ENCODE measurements around the gene DUXB. TPM values are rescaled to one million over a fixed set of nuclear protein-coding genes. Genes with fewer than 3 reads are reported as not detected.

The DUXB gene
- total and polyA plus RNA-seq, 2 donors (not counting 3 experiments of a cell fraction or from before 2014, with no cell fraction given), result not detected

- no peaks in the 10 kb centered on the region for H3K9me1 ChIP-seq (replicated peaks; ENCODE audit: control insufficient read depth, extremely low read depth, insufficient read depth, low read length)
- H3K79me2 ChIP-seq (ENCODE audit: control insufficient read depth, insufficient read depth, low read length), result no peaks in the 10 kb centered on the region
- no TSS peak for BruUV-seq (replicated peaks)
- H3K9ac ChIP-seq (replicated peaks; ENCODE audit: extremely low read depth, insufficient read depth, low read length), result no peak overlapping the region
- H3K27me3 ChIP-seq (ENCODE audit: control insufficient read depth in 2 of 2, insufficient read depth in 2 of 2, low read length in 2 of 2), result no peaks in the 10 kb centered on the region
- H3K9me3 ChIP-seq (replicated peaks; ENCODE audit: control insufficient read depth, insufficient read depth, low read length), result no peaks in the 10 kb centered on the region
- dilution Hi-C loops (cut with MboI; ENCODE audit: extremely low pct_ligation_motif_present, low sequenced_read_pairs), result no loop called here
- H3K36me3 ChIP-seq (ENCODE audit: control insufficient read depth in 2 of 2, extremely low read depth in 1 of 2, insufficient read depth in 2 of 2, low read length in 2 of 2), result peaks cover 17% of the 10 kb centered on the region in 2 experiments
- DNase-seq (ENCODE audit: low read depth, low spot score) (no peak), FAIRE-seq (no peak)
- no peak overlapping the region for H2AFZ ChIP-seq (ENCODE audit: low read depth, low read length)
- TF ChIP-seq FOS (IDR thresholded peaks at IDR 0.05; ENCODE audit: borderline replicate concordance, insufficient read depth, low read length) (no peak), CTCF (IDR thresholded peaks at IDR 0.05; ENCODE audit: extremely low read depth in 1 of 2, insufficient read depth in 1 of 2, low read depth in 1 of 2, low read length in 2 of 2) (no peak), POLR2A (IDR thresholded peaks at IDR 0.05; ENCODE audit: low read depth, low read length) (no peak), GATA2 (IDR thresholded peaks at IDR 0.05; ENCODE audit: insufficient read depth, insufficient read length, low read depth, low read length) (no peak), POLR2AphosphoS5 (IDR thresholded peaks at IDR 0.05; ENCODE audit: insufficient read depth, low read depth, low read length) (no peak), EZH2 (IDR thresholded peaks at IDR 0.05; ENCODE audit: borderline replicate concordance, low read depth, low read length, severe bottlenecking) (no peak)
- ChIA-PET POLR2A (no interaction called here), CTCF (interaction anchor here (0.6 to 0.7 kb wide), 2 partner anchors 98 to 111 kb away, joined by 3 read pairs; no protein-coding TSS in a partner anchor)
- H3K27ac ChIP-seq (ENCODE audit: insufficient read depth, low read depth, low read length), result no peak overlapping the region
- peaks cover 3% of the 10 kb centered on the region for H4K20me1 ChIP-seq (replicated peaks; ENCODE audit: control insufficient read depth, extremely low read depth, insufficient read depth, low read length)
- H3K4me2 ChIP-seq (ENCODE audit: insufficient read depth, low read length), result no peak overlapping the region
- H3K4me3 ChIP-seq (replicated peaks in 1 of 3; ENCODE audit: insufficient read depth in 1 of 3, low read depth in 1 of 3, low read length in 3 of 3), result no peak overlapping the region
- H3K4me1 ChIP-seq (ENCODE audit: control insufficient read depth, extremely low read depth, insufficient read depth, low read length), result peaks cover 15% of the 10 kb centered on the region
- intact Hi-C loops (cut with micrococcal nuclease), result no loop called here
These were observed 40.9 kb downstream of the DUXB start for GRCh38 chr16:75660321-75660720.

- ChIA-PET CTCF (no interaction called here), POLR2A (no interaction called here)
- Histone ChIP-seq H3K4me3 (replicated peaks in 1 of 3; ENCODE audit: insufficient read depth in 1 of 3, low read depth in 1 of 3, low read length in 3 of 3) (no peak overlapping the region), H3K9me3 (replicated peaks; ENCODE audit: control insufficient read depth, insufficient read depth, low read length) (no peaks in the 10 kb centered on the region), H3K27me3 (ENCODE audit: control insufficient read depth in 2 of 2, insufficient read depth in 2 of 2, low read length in 2 of 2) (no peaks in the 10 kb centered on the region), H4K20me1 (replicated peaks; ENCODE audit: control insufficient read depth, extremely low read depth, insufficient read depth, low read length) (peaks cover 3% of the 10 kb centered on the region), H3K79me2 (ENCODE audit: control insufficient read depth, insufficient read depth, low read length) (peaks cover 9% of the 10 kb centered on the region), H3K4me1 (ENCODE audit: control insufficient read depth, extremely low read depth, insufficient read depth, low read length) (peaks cover 15% of the 10 kb centered on the region), H3K9me1 (replicated peaks; ENCODE audit: control insufficient read depth, extremely low read depth, insufficient read depth, low read length) (no peaks in the 10 kb centered on the region), H2AFZ (ENCODE audit: low read depth, low read length) (no peak overlapping the region), H3K9ac (replicated peaks; ENCODE audit: extremely low read depth, insufficient read depth, low read length) (no peak overlapping the region), H3K27ac (ENCODE audit: insufficient read depth, low read depth, low read length) (no peak overlapping the region), H3K4me2 (ENCODE audit: insufficient read depth, low read length) (no peak overlapping the region), H3K36me3 (ENCODE audit: control insufficient read depth in 2 of 2, extremely low read depth in 1 of 2, insufficient read depth in 2 of 2, low read length in 2 of 2) (peaks cover 17% of the 10 kb centered on the region in 2 experiments)
- no peak for TF ChIP-seq GATA2 (IDR thresholded peaks at IDR 0.05; ENCODE audit: insufficient read depth, insufficient read length, low read depth, low read length)
- no peak for TF ChIP-seq POLR2A (IDR thresholded peaks at IDR 0.05; ENCODE audit: low read depth, low read length)
- no peak for TF ChIP-seq CTCF (IDR thresholded peaks at IDR 0.05; ENCODE audit: extremely low read depth in 1 of 2, insufficient read depth in 1 of 2, low read depth in 1 of 2, low read length in 2 of 2)
- no peak for TF ChIP-seq EZH2 (IDR thresholded peaks at IDR 0.05; ENCODE audit: borderline replicate concordance, low read depth, low read length, severe bottlenecking)
- no peak for TF ChIP-seq POLR2AphosphoS5 (IDR thresholded peaks at IDR 0.05; ENCODE audit: insufficient read depth, low read depth, low read length)
- TF ChIP-seq FOS (IDR thresholded peaks at IDR 0.05; ENCODE audit: borderline replicate concordance, insufficient read depth, low read length), result no peak
- no peak for TF ChIP-seq JUN (IDR thresholded peaks at IDR 0.05; ENCODE audit: borderline replicate concordance, insufficient read depth, insufficient read length, low read depth)
- TF ChIP-seq MAX (IDR thresholded peaks at IDR 0.05; ENCODE audit: insufficient read depth, insufficient read length), result no peak
- TF ChIP-seq MYC (IDR thresholded peaks at IDR 0.05; ENCODE audit: low read depth, low read length), result no peak
- dilution Hi-C loops (cut with MboI; ENCODE audit: extremely low pct_ligation_motif_present, low sequenced_read_pairs) (no loop called here), intact Hi-C loops (cut with micrococcal nuclease) (no loop called here)
- BruUV-seq (replicated peaks), result no TSS peak
- DNase-seq (ENCODE audit: low read depth, low spot score), result no peak
- FAIRE-seq, result no peak
These were observed 43.1 kb downstream of the DUXB start for GRCh38 chr16:75658175-75658574.
